Cortex of kidney (tissue), 1 donor: ENCODE measurements around the gene SP2.

Source experiments
- DNase-seq: peaks from one replicate; lab custom pipeline; 2025; lab: John Stamatoyannopoulos, UW

The SP2 gene

GRCh38 chr17:47949197-47949759, 53.2 kb downstream of the SP2 start:
- no peak for DNase-seq

- DNase-seq: no peak
Observed at GRCh38 chr17:47949946-47950345, 53.9 kb downstream of the SP2 start.

GRCh38 chr17:47950448-47950847, 54.4 kb downstream of the SP2 start:
- DNase-seq: no peak

- DNase-seq: no peak
Observed at GRCh38 chr17:47952171-47953021, 56.4 kb downstream of the SP2 start.

GRCh38 chr17:47953909-47954308, 57.9 kb downstream of the SP2 start:
- DNase-seq: no peak

GRCh38 chr17:47955497-47956461, 59.7 kb downstream of the SP2 start:
- no peak for DNase-seq

DNA sequence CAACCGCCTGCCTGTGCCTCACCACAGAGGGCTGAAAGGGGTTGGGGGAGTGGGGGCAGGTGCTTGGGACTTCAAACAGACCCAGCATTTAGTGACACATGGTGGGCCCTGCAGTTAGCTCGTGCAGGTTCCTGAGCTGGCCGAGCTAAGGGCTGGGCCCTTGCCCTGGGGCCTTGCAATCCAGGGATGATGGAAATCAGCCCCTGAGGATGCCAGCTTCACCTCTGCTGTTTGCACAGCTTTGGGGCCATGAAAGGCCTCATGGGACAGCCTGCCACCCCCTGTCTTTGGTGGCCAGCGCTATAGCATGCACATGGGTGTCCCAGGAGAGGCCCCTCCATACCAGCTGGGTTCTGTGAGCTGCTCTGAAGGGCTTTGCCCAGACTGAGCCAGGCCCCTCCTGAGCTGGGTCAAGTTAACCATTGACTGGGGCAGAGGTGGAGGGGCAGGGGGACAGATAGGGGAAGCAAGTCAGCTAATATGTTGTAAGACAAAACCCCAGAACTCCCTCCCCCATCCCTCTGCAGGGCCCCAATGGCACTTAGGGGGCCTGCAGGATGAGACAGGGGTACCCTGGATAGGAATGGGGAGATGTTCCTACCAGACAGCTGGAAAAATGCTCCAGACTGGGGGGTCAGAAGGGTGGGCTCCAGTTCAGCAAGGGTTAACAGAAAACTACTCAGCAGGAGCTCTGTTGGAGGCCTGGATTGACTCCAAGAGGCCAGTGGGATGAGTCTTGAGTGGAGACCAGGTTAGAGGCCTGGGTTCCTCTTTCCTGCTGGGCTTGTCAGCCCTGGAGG, 61.0 kb downstream of the SP2 start:
- no peak for DNase-seq

DNA sequence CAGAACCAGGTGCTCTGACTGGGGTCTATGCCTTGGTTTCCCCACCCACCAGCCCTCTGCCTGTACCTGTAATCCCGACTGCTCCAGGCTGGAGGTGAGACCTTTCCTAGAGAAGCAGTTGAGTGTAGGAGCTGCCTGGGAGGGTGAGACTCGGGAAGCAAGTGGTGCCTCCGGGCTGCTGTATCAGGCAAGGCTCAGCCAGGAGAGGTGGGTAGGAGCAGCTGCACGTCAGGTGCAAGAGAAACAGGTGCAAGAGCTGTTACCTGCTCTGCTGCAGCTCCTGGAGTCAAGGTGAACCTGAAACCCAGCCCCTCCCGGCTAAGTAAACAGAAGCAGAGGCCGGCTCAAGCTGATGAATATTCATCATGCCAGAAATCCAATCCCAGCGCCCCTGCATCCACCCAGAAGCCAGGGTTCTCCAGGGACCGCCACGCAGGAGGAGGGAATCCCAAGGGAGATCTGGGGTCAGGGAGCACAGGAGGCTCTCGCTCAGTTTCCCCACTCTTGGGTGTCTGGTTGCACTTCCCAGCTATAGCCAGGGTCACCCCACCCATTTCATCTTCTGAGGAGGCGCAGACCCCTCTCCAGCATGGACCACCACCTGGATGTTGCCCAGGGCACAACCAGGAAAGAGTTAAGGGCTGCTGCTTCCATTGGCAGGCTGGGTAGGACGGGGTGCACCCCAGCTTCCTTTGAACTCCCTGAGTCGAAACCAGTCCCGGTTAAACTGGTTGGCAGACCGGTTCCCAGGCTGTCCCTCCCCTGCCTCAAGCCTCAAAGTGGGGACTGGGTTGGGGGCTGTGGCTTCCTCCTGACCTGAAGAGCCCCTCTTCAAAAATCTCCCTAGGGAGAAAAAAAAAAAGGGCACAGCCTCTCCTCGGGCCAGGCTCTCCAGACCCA, 61.8 kb downstream of the SP2 start, which contains the start of gene PRR15L:
TSS of gene PRR15L (minus strand) at position 293 of the 900 bp plus-strand sequence. CDS start 4,649 bp downstream, outside the sequence.
- no peak for DNase-seq

GRCh38 chr17:47959825-47960655, 64.0 kb downstream of the SP2 start:
- DNase-seq: no peak

DNA sequence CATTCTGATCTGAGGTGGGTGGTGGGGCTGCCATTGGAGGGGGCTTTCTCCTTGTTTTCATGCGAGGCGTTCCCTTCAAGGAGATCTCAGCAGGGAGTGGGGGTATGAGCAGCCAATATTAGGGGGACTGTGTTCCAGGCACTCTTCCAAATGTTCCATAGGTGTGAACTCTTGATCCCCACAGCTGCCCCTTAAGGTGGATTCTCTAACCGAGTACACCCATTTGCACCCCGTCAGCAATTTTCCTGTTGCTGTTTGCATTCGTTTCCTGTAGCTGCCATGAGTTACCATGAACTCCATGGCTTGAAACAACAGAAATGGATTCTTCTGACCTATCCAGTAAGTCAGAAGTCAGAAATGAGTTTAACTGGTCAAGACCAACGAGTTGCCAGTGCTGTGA, 65.4 kb downstream of the SP2 start:
- DNase-seq: no peak

- DNase-seq: no peak
Observed at GRCh38 chr17:47962901-47963300, 66.9 kb downstream of the SP2 start.

DNA sequence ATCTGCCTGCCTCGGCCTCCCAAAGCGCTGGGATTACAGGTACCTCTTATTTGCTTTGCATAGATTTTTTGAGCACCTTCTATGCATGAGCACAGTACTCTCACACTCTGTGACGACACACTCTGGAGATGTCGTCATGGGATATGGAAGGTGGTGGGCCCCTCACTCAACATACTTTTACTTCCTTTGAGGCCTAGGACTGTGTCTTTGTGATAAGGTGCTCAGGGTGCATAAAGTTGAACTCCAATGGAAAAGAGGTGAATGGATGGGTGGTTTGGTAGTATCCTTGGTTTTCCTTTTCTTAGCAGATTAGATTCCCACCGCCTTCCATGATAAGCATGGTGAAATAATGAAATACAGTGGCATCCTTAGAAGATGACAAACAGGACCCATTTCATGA, 68.8 kb downstream of the SP2 start:
- DNase-seq: no peak

GRCh38 chr17:47966079-47966519, 70.1 kb downstream of the SP2 start:
- no peak for DNase-seq

DNA sequence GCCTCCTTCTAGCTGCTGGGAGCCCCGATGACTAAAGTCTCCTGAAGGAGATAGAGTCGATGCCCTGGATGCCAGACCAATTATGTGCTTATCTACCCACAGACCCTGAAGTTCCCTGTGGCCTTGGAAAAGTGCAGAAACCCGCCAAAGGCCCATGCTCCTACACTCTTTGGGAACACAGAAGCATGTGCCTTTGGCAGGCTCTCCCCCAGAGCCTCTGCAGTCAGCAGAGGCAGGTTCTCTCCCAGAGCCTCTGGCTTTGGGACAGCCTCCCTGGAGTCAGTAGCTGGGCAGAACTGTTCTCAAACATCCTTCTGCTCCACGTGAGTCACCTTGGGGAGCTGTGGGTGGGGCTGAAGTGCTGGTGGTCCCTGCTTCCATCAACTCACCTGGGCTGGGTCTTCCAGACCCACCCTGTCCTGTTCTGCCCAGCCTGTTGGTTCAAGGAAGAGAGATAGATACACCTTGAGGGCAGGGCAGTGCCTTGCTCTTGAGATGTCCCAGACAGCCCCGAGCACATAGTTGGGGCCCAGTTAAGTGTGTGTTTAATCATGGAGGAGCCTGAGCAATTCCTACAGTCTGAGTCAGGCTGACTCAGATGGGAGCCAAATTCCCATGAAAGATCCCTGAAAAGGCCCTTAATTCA, 71.7 kb downstream of the SP2 start:
- no peak for DNase-seq

DNA sequence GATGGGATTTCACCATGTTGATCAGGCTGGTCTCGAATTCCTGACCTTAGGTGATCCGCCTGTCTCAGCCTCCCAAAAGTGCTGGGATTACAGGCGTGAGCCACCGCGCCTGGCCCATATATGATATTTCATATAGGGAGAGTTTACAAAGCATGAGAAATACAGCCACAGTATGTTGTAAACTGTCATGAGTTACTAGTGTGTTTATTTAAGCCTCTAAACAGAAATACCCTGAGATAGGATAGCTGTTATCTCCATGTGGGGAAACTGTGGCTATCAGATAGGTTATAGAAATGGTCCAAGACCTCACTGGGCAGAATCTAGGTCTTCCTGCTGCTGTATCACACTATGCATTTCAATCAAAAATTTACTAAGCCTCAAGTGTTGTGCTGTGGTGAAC, 72.8 kb downstream of the SP2 start:
- no peak for DNase-seq

DNA sequence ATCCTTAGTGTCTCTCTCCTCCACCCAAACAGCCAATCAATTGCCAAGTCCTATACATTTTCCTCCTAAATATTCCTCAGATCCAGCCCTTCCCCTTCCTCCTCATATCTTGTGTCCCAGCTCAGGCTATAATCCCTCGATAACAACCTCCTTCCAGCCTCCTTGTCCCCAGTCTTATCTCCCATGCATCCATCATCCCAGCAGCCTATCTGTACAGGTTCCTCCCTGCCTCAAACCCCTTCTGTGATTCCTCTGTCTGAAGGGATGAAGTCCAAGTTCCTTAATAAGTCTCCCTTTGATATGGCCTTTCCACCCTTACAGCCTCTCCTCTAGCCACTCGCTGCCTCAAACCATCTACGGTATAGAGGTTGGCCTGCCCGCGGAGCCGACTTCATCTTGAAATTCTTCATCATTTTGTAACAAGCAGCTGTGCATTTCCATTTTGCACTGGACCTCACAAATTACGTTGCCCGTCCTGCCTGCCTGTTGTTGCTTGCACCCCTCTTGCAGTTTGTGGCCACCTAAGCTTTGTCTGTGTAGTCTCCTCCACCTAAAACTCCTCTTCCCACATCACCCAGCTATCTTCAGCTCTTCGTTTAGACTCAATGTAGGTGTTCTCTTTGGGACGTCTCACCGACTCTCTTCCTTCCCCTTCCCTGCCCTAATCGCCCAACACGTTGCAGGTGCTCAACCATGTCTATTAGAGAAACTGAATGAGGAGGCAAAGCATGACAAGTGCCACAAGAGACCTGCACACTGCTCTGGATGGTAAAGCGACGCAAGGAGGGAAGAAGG, 74.1 kb downstream of the SP2 start:
- DNase-seq: no peak

DNA sequence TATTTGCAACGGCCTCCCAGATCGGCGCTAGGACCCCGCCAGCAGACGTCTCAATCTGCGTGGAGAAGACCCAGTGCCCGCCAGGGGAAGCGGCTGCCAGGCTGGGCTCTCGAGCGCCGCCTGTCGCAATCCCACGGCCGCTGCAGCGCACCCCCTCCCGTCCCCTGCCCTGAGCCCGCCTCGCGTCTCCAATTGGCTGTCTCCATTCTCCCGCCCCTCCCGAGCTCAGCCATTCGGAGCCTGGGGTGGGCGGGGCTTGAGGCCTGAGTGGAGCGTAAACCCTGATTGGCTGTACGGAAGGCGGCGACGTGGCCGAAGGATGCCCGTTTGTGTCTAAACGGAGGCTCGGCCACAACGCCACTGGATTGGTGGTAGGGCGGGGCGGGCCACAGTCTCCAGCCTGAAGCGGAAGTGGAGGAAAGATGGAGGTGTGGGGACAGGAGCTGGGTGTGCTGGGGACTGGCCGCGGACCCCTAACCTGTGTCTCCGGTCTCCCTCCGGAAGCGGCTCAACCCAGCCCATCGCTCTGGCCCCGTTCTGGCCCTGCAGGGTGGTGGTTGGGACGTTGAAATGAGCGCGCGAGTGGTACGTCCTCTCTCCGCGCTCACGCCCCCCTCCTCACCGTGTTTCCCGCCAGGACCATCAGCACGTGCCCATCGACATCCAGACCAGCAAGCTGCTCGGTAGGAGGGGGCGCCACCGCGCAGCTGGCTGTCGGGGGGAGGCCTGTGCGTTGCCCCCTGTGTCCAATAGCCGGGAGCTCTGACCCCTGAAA, 74.9 kb downstream of the SP2 start, which contains the start of gene CDK5RAP3:
TSS of gene CDK5RAP3 (plus strand) at position 389 of the 775 bp plus-strand sequence. CDS start at position 423, 34 bp downstream.
- DNase-seq: peak; percentile 83
